Kidney (tissue), 14 donors: Measurements from ENCODE around the gene ANKRD17. TPM values are rescaled to one million over a fixed set of nuclear protein-coding genes. Genes with fewer than 3 reads are reported as not detected.

Source experiments
- DNase-seq, 5 donors: peaks; one replicate each; pipeline ENCODE4 v3.0.0-alpha.2; 2013 to 2020
- FAIRE-seq: peaks from 2 replicates; lab custom pipeline; 2012; peaks lifted over from hg19 to GRCh38; lab: Jason Lieb, UNC
- H3K27ac ChIP-seq, 2 donors: one replicate each; pipeline ENCODE4 v1.7.0; 2013; ENCODE audit warnings: low read depth in 2 of 2, low read length in 2 of 2, inconsistent platforms in 1 of 2
- H3K27me3 ChIP-seq: one replicate; pipeline ENCODE4 v1.7.1; 2013; ENCODE audit warnings: low read length, inconsistent platforms; ENCODE audit not compliant: control insufficient read depth, insufficient read depth
- H3K36me3 ChIP-seq, 3 donors: one replicate each; pipeline versions ENCODE4 v1.7.0 to v1.7.1; 2013; ENCODE audit warnings: low read length in 3 of 3, control low read depth in 1 of 3, inconsistent platforms in 1 of 3; ENCODE audit not compliant: insufficient read depth in 3 of 3, control insufficient read depth in 2 of 3
- H3K4me1 ChIP-seq, 3 donors: one replicate each; pipeline versions ENCODE4 v1.7.0 to v1.7.1; 2013; ENCODE audit warnings: low read length in 3 of 3, inconsistent platforms in 1 of 3, low read depth in 1 of 3; ENCODE audit not compliant: control insufficient read depth in 2 of 3, insufficient read depth in 2 of 3
- H3K4me3 ChIP-seq, 3 donors: one replicate each; pipeline versions ENCODE4 v1.7.0 to v1.8.1; 2013; ENCODE audit warnings: low read length in 3 of 3, control low read depth in 1 of 3, inconsistent platforms in 1 of 3
- H3K9ac ChIP-seq, 3 donors: one replicate each; pipeline versions ENCODE4 v1.7.0 to v1.7.1; 2013; ENCODE audit warnings: low read length in 3 of 3, control low read depth in 1 of 3, inconsistent platforms in 1 of 3
- H3K9me3 ChIP-seq, 3 donors: one replicate each; pipeline versions ENCODE4 v1.7.0 to v1.7.1; 2013; ENCODE audit warnings: low read length in 3 of 3, control low read depth in 1 of 3, inconsistent platforms in 1 of 3; ENCODE audit not compliant: control insufficient read depth in 2 of 3, insufficient read depth in 1 of 3
- CTCF ChIP-seq: IDR thresholded peaks from 3 replicates; pipeline ENCODE4 v1.5.1; 2012; ENCODE audit warnings: mild to moderate bottlenecking, moderate library complexity, borderline replicate concordance; ENCODE audit not compliant: insufficient read depth; ENCODE audit errors: extremely low read depth
- intact Hi-C: fragments of 100-400 bp; cut with DNase I; formaldehyde crosslinking; loops from one replicate; pipeline ENCODE4 v1.11.1; 2022
- polyA plus RNA-seq: library from polyadenylated mRNA; stranded (reverse); fragments of 350-450 nt; fragmentation: Illumina TruSeq; extraction: RNeasy Lipid Tissue Mini Kit (QIAGEN cat#74804); gene quantifications from one replicate; pipeline ENCODE4 v1.2.3, GENCODE V29; 2014; ENCODE audit warnings: low read depth, low replicate concordance; ENCODE audit not compliant: insufficient read depth
- total RNA-seq: library from RNA; stranded (reverse); fragmentation: NEBNext Ultra II Directional; extraction: Animal tissue kit (Norgen Biotek cat#: 25700); gene quantifications from one replicate; pipeline ENCODE4 v1.2.1, GENCODE V29; 2021
- donor health status: control.
- donor health status: control.
- donor health status: control.
- donor health status: control.
- donor health status: control.
- donor health status: DM: yes; HTN: yes; CAD: no.
- donor health status: Normal renal cell carcinoma (clear cell type).

ANKRD17 gene
- total and polyA plus RNA-seq, 2 donors from 2014 or later, result 13.3 to 67.7 TPM

DNA sequence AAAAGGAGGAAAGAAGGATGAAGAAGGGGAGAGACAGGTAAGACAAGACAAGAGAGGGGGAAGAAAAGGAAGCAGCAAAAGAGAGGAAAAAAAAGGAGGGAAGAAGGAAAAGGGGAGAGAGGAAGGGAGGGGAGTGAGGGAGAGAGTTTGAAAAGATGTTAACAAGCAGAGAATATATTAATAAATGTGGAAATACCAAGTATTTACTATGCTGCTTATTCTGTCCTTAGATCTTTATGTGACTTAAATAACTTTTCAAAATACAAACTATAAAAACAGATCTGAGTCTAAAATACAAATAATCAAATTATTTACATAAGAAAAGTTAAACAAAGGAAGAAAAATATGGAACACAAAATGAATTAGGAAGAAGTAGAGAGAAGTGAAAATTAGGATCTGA lies 170.7 kb downstream of the ANKRD17 start:
- Histone ChIP-seq H3K4me3 (no peak overlapping the region), H3K9ac (no peak overlapping the region), H3K4me1 (peaks cover 0 to 2% (median 0%) of the 10 kb centered on the region in 3 donors), H3K27ac (no peak overlapping the region), H3K27me3 (no peaks in the 10 kb centered on the region), H3K9me3 (no peaks in the 10 kb centered on the region), H3K36me3 (peaks cover 5 to 29% (median 14%) of the 10 kb centered on the region in 3 donors)
- no peak for TF ChIP-seq CTCF
- FAIRE-seq, result no peak
- no peak for DNase-seq
- intact Hi-C loops, result no loop called here

DNA sequence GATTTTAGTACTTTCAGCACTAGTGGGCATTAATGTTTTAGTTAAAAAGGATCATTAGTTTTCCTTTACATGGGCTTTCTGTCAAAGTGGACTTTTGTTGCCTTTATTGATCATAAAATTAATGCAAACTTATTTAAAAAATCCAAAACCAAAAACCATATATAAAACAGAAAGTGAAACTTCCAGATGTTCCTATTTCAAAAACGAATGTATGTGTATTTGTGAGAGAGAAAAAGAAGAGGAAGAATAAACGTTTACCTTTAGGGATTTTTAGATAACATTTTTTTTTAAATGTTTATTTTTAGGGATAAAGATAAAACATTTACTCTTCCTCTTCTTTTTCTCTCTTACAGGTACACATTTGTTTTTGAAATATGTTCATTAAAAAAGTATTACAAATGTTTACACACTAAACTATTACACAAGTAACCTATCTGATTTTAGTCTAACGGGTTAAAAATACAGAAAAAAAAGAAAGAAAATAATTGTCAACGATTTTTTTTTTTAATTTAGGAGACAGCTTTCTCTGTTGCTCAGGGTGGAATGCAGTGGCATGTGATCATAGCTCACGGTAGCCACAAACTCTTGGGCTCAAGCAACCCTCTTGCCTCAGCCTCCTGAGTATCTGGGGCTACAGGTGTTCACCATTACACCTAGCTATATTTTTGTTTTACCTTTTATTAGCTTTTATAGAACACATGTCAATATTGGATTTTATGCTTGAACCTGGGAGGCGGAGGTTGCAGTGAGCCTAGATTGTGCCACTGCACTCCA lies 172.3 kb downstream of the ANKRD17 start:
- no peak for DNase-seq
- H3K9ac ChIP-seq, result no peak overlapping the region
- no peak overlapping the region for H3K4me3 ChIP-seq
- no peaks in the 10 kb centered on the region for H3K9me3 ChIP-seq
- intact Hi-C loops, result no loop called here
- no peaks in the 10 kb centered on the region for H3K27me3 ChIP-seq
- H3K36me3 ChIP-seq, result peaks cover under 1 to 18% (median 8%) of the 10 kb centered on the region in 3 donors
- peaks cover 0 to 2% (median 0%) of the 10 kb centered on the region in 3 donors for H3K4me1 ChIP-seq
- no peak for TF ChIP-seq CTCF
- FAIRE-seq, result peak; percentile 89
- no peak overlapping the region for H3K27ac ChIP-seq

GRCh38 chr4:73080789-73081188 lies 177.8 kb downstream of the ANKRD17 start:
- H3K27me3 ChIP-seq, result no peaks in the 10 kb centered on the region
- H3K4me3 ChIP-seq, result no peak overlapping the region
- H3K9me3 ChIP-seq, result no peaks in the 10 kb centered on the region
- H3K4me1 ChIP-seq, result no peaks in the 10 kb centered on the region
- FAIRE-seq, result no peak
- H3K9ac ChIP-seq, result no peak overlapping the region
- TF ChIP-seq CTCF, result no peak
- no peak overlapping the region for H3K27ac ChIP-seq
- no peak for DNase-seq
- intact Hi-C loops, result no loop called here
- peaks cover 6 to 33% (median 12%) of the 10 kb centered on the region in 3 donors for H3K36me3 ChIP-seq
